Adipose tissue (tissue), 3 donors: Measurements from ENCODE around the gene MORN5. TPM values are rescaled to one million over a fixed set of nuclear protein-coding genes. Genes with fewer than 3 reads are reported as not detected.

Experiments
- H3K27ac ChIP-seq: one replicate; pipeline ENCODE4 v1.5.1; 2013; ENCODE audit warnings: low read depth, low read length
- WGBS, 3 donors: extraction: QIAGEN DNeasy Blood & Tissue Kit; methylation state at CpG; one replicate each; pipeline ENCODE4 v1.1.7; 2013; 5-methylcytosine and 5-hydroxymethylcytosine counted together
- polyA plus RNA-seq, 3 donors: library from polyadenylated mRNA; stranded (reverse); fragments of 200-250 nt; gene quantifications; one replicate each; pipeline ENCODE4 v1.2.3, GENCODE V29; 2013
- donor health status: healthy with polysubstance abuse.
- donor health status: Bipolar disorder and iron deficiency.
- donor health status: healthy.

The MORN5 gene
- polyA plus RNA-seq, 3 donors: 0.45 TPM; not detected in 2

GRCh38 chr9:122135529-122135859 is 24.2 kb upstream of the MORN5 start:
- 84 to 92% (median 87%) methylated on average over 7 of the region's 7 CpGs for WGBS, 3 donors
- no peak overlapping the region for H3K27ac ChIP-seq

GRCh38 chr9:122138560-122139268 is 21.0 kb upstream of the MORN5 start:
- WGBS, 3 donors: 76 to 79% (median 77%) methylated on average over 10 of the region's 10 CpGs
- no peak overlapping the region for H3K27ac ChIP-seq

GRCh38 chr9:122140368-122141193 is 19.1 kb upstream of the MORN5 start:
- WGBS, 3 donors: 58 to 78% (median 77%) methylated on average over 8 of the region's 8 CpGs
- no peak overlapping the region for H3K27ac ChIP-seq

- H3K27ac ChIP-seq: no peak overlapping the region
Measured at GRCh38 chr9:122141671-122142070, 18.0 kb upstream of the MORN5 start.

GRCh38 chr9:122143296-122143695 is 16.4 kb upstream of the MORN5 start:
- no peak overlapping the region for H3K27ac ChIP-seq
- 53 to 86% (median 76%) methylated on average over 1 of the region's 1 CpG for WGBS, 3 donors

More at GRCh38 chr9:122141671-122142070, 18.0 kb upstream of the MORN5 start:
- WGBS, 3 donors: 75 to 79% (median 75%) methylated on average over 5 of the region's 5 CpGs

GRCh38 chr9:122143876-122144405 is 15.8 kb upstream of the MORN5 start:
- WGBS, 3 donors: 63 to 84% (median 65%) methylated on average over 14 of the region's 14 CpGs
- no peak overlapping the region for H3K27ac ChIP-seq

- no peak overlapping the region for H3K27ac ChIP-seq
- 66 to 88% (median 85%) methylated on average over 3 of the region's 3 CpGs for WGBS, 3 donors
Measured at GRCh38 chr9:122144836-122145591, 14.7 kb upstream of the MORN5 start.

- H3K27ac ChIP-seq: no peak overlapping the region
- 96 to 98% (median 97%) methylated on average over 2 of the region's 2 CpGs for WGBS, 3 donors
Measured at GRCh38 chr9:122145592-122145863, 14.2 kb upstream of the MORN5 start.

- H3K27ac ChIP-seq: no peak overlapping the region
- WGBS, 3 donors: 75 to 82% (median 78%) methylated on average over 4 of the region's 4 CpGs
Measured at GRCh38 chr9:122151267-122151828, 8.4 kb upstream of the MORN5 start.

- H3K27ac ChIP-seq: no peak overlapping the region
- 82 to 86% (median 85%) methylated on average over 4 of the region's 4 CpGs for WGBS, 3 donors
Measured at GRCh38 chr9:122155796-122156195, 3.9 kb upstream of the MORN5 start.

GRCh38 chr9:122158202-122158601 is 1.5 kb upstream of the MORN5 start:
- H3K27ac ChIP-seq: no peak overlapping the region
- WGBS, 3 donors: 25 to 73% (median 72%) methylated on average over 3 of the region's 3 CpGs

GRCh38 chr9:122159925-122160246 is 178 bp downstream of the MORN5 start:
- 12 to 26% (median 23%) methylated on average over 6 of the region's 6 CpGs for WGBS, 3 donors
- H3K27ac ChIP-seq: no peak overlapping the region

GRCh38 chr9:122162415-122162814 is 2.7 kb downstream of the MORN5 start:
- H3K27ac ChIP-seq: no peak overlapping the region

- no peak overlapping the region for H3K27ac ChIP-seq
- 31 to 47% (median 37%) methylated on average over 2 of the region's 2 CpGs for WGBS, 3 donors
Measured at GRCh38 chr9:122164286-122164685, 4.6 kb downstream of the MORN5 start.

- no peak overlapping the region for H3K27ac ChIP-seq
- WGBS, 3 donors: 56 to 63% (median 62%) methylated on average over 3 of the region's 3 CpGs
Measured at GRCh38 chr9:122168356-122168755, 8.6 kb downstream of the MORN5 start.

GRCh38 chr9:122172131-122172530 is 12.4 kb downstream of the MORN5 start:
- 89 to 93% (median 92%) methylated on average over 7 of the region's 7 CpGs for WGBS, 3 donors
- no peak overlapping the region for H3K27ac ChIP-seq

GRCh38 chr9:122173670-122174069 is 14.0 kb downstream of the MORN5 start:
- 74 to 95% (median 86%) methylated on average over 3 of the region's 3 CpGs for WGBS, 3 donors

GRCh38 chr9:122176916-122177315 is 17.2 kb downstream of the MORN5 start:
- WGBS, 3 donors: 79 to 92% (median 83%) methylated on average over 2 of the region's 2 CpGs
- H3K27ac ChIP-seq: no peak overlapping the region

More at GRCh38 chr9:122173670-122174069, 14.0 kb downstream of the MORN5 start:
- no peak overlapping the region for H3K27ac ChIP-seq
